Measurements from ENCODE around the gene DENND4B. TPM values are rescaled to one million over a fixed set of nuclear protein-coding genes. Genes with fewer than 3 reads are reported as not detected.
"Not testable (repeated sequence)": the region's sequence is repeated elsewhere in the genome, so short reads cannot be mapped to it uniquely, and the experiment has no call there.

DENND4B gene
- polyA plus RNA-seq, 2 donors, result 14.7 to 31.6 TPM

DNA sequence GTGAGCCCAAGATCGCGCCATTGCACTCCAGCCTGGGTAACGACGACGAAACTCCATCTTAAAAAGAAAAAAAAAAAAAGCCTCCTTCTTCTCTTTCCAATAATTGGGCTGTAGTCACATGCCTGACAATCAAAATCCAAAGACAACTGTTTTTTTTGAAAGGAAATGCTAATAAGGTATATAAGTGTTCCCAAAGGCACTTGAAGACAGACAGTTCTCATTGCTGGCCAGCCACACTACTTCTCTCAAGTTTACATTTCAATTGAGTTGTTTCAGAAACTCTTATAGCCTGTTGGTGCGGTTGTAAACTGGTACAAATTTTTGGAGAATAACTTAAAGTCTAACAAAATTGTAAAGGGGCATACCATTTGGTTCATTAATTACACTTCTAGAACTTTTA lies 47.0 kb downstream of the DENND4B start:
- H3K36me3 ChIP-seq (ENCODE audit: control insufficient read depth in 2 of 2, insufficient read depth in 2 of 2, low read length in 1 of 2), result no peaks in the 10 kb centered on the region
- 89 to 96% methylated on average over 6 of the region's 6 CpGs for WGBS, 2 donors

DNA sequence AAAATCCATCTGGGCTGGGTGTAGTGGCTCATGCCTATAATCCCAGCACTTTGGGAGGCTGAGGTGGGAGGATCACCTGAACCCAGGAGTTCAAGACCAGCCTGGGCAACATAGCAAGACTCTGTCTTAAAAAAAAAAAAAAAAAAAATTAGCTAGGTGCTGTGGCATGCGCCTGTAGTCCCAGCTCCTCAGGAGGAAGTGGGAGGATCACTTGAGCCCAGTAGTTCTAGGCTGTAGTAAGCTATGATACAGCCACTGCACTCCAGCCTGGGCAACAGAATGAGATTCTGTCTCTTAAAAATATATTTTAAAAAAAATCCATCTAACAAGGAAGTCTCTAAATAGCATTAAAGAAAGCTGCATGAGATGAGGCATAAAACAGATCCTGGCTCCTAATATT lies 50.7 kb downstream of the DENND4B start:
- H3K27ac ChIP-seq (ENCODE audit: low read depth in 2 of 2, low read length in 1 of 2); H3K36me3 ChIP-seq (ENCODE audit: control insufficient read depth in 2 of 2, insufficient read depth in 2 of 2, low read length in 1 of 2); H3K4me1 ChIP-seq (ENCODE audit: control insufficient read depth in 2 of 2, insufficient read depth in 2 of 2, low read length in 1 of 2); H3K27me3 ChIP-seq (ENCODE audit: control insufficient read depth in 1 of 2, insufficient read depth in 2 of 2, low read length in 2 of 2); H3K4me3 ChIP-seq (ENCODE audit: low read depth in 1 of 2, low read length in 2 of 2); H3K9me3 ChIP-seq (ENCODE audit: control insufficient read depth in 2 of 2, insufficient read depth in 1 of 2, low read depth in 1 of 2, low read length in 1 of 2): not testable (repeated sequence)
- WGBS, 2 donors, result 56 to 62% methylated on average over 1 of the region's 1 CpG

More for the DNA sequence above, 47.0 kb downstream of the DENND4B start:
- Histone ChIP-seq H3K4me3 (ENCODE audit: low read depth in 1 of 2, low read length in 2 of 2) (no peak overlapping the region), H3K27ac (ENCODE audit: low read depth in 2 of 2, low read length in 1 of 2) (no peak overlapping the region), H3K9me3 (ENCODE audit: control insufficient read depth in 2 of 2, insufficient read depth in 1 of 2, low read depth in 1 of 2, low read length in 1 of 2) (no peaks in the 10 kb centered on the region), H3K4me1 (ENCODE audit: control insufficient read depth in 2 of 2, insufficient read depth in 2 of 2, low read length in 1 of 2) (no peaks in the 10 kb centered on the region), H3K27me3 (ENCODE audit: control insufficient read depth in 1 of 2, insufficient read depth in 2 of 2, low read length in 2 of 2) (no peaks in the 10 kb centered on the region)

DNA sequence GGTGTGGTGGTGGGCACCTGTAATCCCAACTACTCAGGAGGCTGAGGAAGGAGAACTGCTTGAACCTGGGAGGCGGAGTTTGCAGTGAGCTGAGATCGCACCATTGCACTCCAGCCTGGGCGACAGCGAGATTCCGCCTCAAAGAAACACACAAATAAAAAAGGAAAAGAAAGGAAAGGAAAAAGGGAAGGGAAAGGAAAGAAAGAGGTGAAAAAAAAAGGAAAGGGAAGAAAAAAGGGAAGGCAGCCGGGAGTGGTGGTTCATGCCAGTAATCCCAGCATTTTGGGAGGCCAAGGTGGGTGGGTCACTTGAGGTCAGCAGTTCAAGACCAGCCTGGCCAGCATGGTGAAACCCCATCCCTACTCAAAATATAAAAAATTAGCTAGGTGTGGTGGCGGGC lies 55.5 kb downstream of the DENND4B start:
- 95 to 97% methylated on average over 7 of the region's 7 CpGs for WGBS, 2 donors

DNA sequence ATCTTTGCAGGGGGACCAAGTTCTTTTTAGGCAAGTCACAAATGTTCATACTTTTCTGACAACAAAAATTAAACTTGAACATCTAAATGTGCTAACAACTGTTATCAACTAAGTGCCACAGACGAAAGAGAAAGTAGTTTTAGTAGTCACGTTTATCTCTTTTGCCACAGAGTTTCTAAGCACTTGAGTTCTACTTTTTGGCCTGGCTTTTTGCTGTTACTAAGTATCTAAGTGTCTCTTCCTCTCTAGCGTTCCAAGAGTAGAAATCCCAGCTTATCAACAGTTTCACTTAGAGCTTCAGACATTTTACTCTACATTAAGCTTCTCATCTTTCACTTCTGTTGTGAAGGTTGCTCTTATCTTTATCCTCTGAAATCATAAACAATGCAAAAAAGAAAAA lies 58.0 kb downstream of the DENND4B start:
- H3K4me3 ChIP-seq (ENCODE audit: low read depth in 1 of 2, low read length in 2 of 2), result no peak overlapping the region
- H3K9me3 ChIP-seq (ENCODE audit: control insufficient read depth in 2 of 2, insufficient read depth in 1 of 2, low read depth in 1 of 2, low read length in 1 of 2), result no peaks in the 10 kb centered on the region
- H3K4me1 ChIP-seq (ENCODE audit: control insufficient read depth in 2 of 2, insufficient read depth in 2 of 2, low read length in 1 of 2), result no peaks in the 10 kb centered on the region
- 28 to 41% methylated on average over 3 of the region's 3 CpGs for whole genome bisulfite sequencing, 2 donors
- H3K27ac ChIP-seq (ENCODE audit: low read depth in 2 of 2, low read length in 1 of 2), result no peak overlapping the region
- H3K27me3 ChIP-seq (ENCODE audit: control insufficient read depth in 1 of 2, insufficient read depth in 2 of 2, low read length in 2 of 2), result no peaks in the 10 kb centered on the region
- H3K36me3 ChIP-seq (ENCODE audit: control insufficient read depth in 2 of 2, insufficient read depth in 2 of 2, low read length in 1 of 2), result no peaks in the 10 kb centered on the region

More for the DNA sequence above, 55.5 kb downstream of the DENND4B start:
- not testable (repeated sequence) for H3K4me1 ChIP-seq (ENCODE audit: control insufficient read depth in 2 of 2, insufficient read depth in 2 of 2, low read length in 1 of 2); H3K9me3 ChIP-seq (ENCODE audit: control insufficient read depth in 2 of 2, insufficient read depth in 1 of 2, low read depth in 1 of 2, low read length in 1 of 2); H3K27ac ChIP-seq (ENCODE audit: low read depth in 2 of 2, low read length in 1 of 2); H3K4me3 ChIP-seq (ENCODE audit: low read depth in 1 of 2, low read length in 2 of 2); H3K27me3 ChIP-seq (ENCODE audit: control insufficient read depth in 1 of 2, insufficient read depth in 2 of 2, low read length in 2 of 2); H3K36me3 ChIP-seq (ENCODE audit: control insufficient read depth in 2 of 2, insufficient read depth in 2 of 2, low read length in 1 of 2)

DNA sequence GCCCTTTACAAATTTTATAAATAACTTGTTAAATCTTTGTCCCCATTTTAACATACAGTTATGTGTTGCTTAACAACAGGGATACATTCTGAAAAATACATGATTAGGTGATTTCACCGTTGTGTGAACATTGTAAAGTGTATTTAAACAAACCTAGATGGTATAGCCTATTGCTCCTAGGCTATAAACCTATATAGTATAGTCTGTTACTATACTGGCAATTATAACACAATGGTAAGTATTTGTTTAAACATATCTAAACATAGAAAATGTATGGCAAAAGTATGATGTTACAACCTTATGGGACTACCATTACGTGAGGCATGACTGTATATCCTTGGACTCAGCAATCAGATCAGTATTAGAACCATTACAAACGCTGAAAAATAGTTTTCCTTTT lies 60.4 kb downstream of the DENND4B start:
- WGBS, 2 donors, result 75 to 78% methylated on average over 3 of the region's 3 CpGs
- Histone ChIP-seq H3K36me3 (ENCODE audit: control insufficient read depth in 2 of 2, insufficient read depth in 2 of 2, low read length in 1 of 2) (no peaks in the 10 kb centered on the region), H3K4me3 (ENCODE audit: low read depth in 1 of 2, low read length in 2 of 2) (no peak overlapping the region), H3K27me3 (ENCODE audit: control insufficient read depth in 1 of 2, insufficient read depth in 2 of 2, low read length in 2 of 2) (no peaks in the 10 kb centered on the region), H3K9me3 (ENCODE audit: control insufficient read depth in 2 of 2, insufficient read depth in 1 of 2, low read depth in 1 of 2, low read length in 1 of 2) (no peaks in the 10 kb centered on the region), H3K27ac (ENCODE audit: low read depth in 2 of 2, low read length in 1 of 2) (no peak overlapping the region), H3K4me1 (ENCODE audit: control insufficient read depth in 2 of 2, insufficient read depth in 2 of 2, low read length in 1 of 2) (peaks cover 0 to 2% of the 10 kb centered on the region in 2 donors)

DNA sequence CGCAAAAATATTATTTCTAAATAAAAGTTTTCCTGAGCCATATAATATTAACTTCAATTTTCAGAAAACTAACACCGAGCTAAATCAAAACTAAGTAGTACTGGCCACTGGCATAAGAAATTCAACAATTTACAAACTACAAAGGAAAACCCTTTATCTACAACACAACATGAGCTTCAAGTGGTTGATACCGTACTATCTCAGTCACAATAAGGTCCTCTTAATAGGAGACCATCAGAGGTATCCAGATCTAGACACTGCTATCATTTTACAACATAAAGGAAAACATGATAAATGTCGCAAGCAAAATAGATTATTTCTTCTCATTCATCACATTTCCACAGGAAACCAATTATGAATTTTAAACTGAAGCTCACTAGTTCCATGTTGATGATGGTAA lies 63.3 kb downstream of the DENND4B start:
- Histone ChIP-seq H3K4me3 (ENCODE audit: low read depth in 1 of 2, low read length in 2 of 2) (no peak overlapping the region), H3K4me1 (ENCODE audit: control insufficient read depth in 2 of 2, insufficient read depth in 2 of 2, low read length in 1 of 2) (peaks cover 2% of the 10 kb centered on the region in 2 donors)
- WGBS, 2 donors, result 93 to 96% methylated on average over 4 of the region's 4 CpGs

DNA sequence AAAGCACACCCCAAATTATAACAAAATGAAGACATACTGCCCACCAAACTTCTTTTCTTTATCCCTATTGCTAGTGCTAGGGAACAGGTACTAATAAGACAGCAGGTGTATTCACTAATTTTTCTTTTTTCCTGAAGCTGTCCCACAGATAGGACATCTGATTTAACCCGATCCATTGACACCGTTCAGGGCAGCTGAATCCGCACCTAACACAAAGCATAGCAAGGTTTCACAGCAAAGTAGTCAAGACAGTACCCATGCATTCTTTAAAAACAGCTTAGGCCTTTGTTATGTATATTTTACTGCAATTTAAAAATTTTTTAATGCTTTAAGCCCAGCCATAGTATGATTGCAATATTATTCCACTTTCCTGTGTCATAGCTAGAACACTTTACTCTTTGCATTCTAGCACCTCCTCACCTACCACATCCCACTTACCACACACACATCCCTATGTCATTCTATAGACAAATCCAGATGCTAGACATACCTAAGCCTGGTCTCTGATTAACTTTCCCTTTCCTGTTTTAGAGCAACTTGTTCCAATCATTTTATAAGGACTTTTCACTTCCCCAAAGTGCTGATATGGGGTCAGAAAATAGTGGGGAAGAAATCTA lies 64.1 kb downstream of the DENND4B start:
- H3K36me3 ChIP-seq (ENCODE audit: control insufficient read depth in 2 of 2, insufficient read depth in 2 of 2, low read length in 1 of 2), result no peaks in the 10 kb centered on the region

More for the DNA sequence above, 63.3 kb downstream of the DENND4B start:
- Histone ChIP-seq H3K36me3 (ENCODE audit: control insufficient read depth in 2 of 2, insufficient read depth in 2 of 2, low read length in 1 of 2) (no peaks in the 10 kb centered on the region), H3K9me3 (ENCODE audit: control insufficient read depth in 2 of 2, insufficient read depth in 1 of 2, low read depth in 1 of 2, low read length in 1 of 2) (no peaks in the 10 kb centered on the region), H3K27me3 (ENCODE audit: control insufficient read depth in 1 of 2, insufficient read depth in 2 of 2, low read length in 2 of 2) (no peaks in the 10 kb centered on the region), H3K27ac (ENCODE audit: low read depth in 2 of 2, low read length in 1 of 2) (no peak overlapping the region)

DNA sequence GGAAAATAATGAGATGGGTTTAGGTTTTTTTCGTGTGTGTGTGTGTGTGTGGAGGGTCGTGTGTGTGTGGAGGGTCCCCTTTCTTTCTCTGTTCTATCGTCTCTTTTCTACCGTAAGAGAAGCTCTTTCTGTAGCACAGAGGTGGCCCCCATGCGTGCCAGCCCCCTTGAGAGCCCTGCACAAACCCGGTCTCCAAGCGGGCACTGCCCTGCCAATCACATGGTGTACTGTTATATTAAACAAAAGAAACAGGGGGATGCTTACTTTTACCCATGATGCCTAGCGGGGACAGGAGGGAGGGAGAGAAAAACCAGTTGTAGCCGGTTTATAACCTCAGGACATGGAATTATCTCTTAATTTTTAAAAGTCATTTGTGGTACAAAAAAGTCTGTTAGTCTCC lies 64.8 kb downstream of the DENND4B start:
- H3K27ac ChIP-seq (ENCODE audit: low read depth in 2 of 2, low read length in 1 of 2), result no peak overlapping the region
- no peaks in the 10 kb centered on the region for H3K36me3 ChIP-seq (ENCODE audit: control insufficient read depth in 2 of 2, insufficient read depth in 2 of 2, low read length in 1 of 2)
- no peaks in the 10 kb centered on the region for H3K27me3 ChIP-seq (ENCODE audit: control insufficient read depth in 1 of 2, insufficient read depth in 2 of 2, low read length in 2 of 2)
- H3K4me3 ChIP-seq (ENCODE audit: low read depth in 1 of 2, low read length in 2 of 2), result no peak overlapping the region
- peaks cover 2% of the 10 kb centered on the region in 2 donors for H3K4me1 ChIP-seq (ENCODE audit: control insufficient read depth in 2 of 2, insufficient read depth in 2 of 2, low read length in 1 of 2)
- no peaks in the 10 kb centered on the region for H3K9me3 ChIP-seq (ENCODE audit: control insufficient read depth in 2 of 2, insufficient read depth in 1 of 2, low read depth in 1 of 2, low read length in 1 of 2)
- 17 to 28% methylated on average over 9 of the region's 9 CpGs for WGBS, 2 donors

More for the DNA sequence above, 64.1 kb downstream of the DENND4B start:
- H3K9me3 ChIP-seq (ENCODE audit: control insufficient read depth in 2 of 2, insufficient read depth in 1 of 2, low read depth in 1 of 2, low read length in 1 of 2), result no peaks in the 10 kb centered on the region
- H3K4me3 ChIP-seq (ENCODE audit: low read depth in 1 of 2, low read length in 2 of 2), result no peak overlapping the region
- peaks cover 2% of the 10 kb centered on the region in 2 donors for H3K4me1 ChIP-seq (ENCODE audit: control insufficient read depth in 2 of 2, insufficient read depth in 2 of 2, low read length in 1 of 2)
- H3K27me3 ChIP-seq (ENCODE audit: control insufficient read depth in 1 of 2, insufficient read depth in 2 of 2, low read length in 2 of 2), result no peaks in the 10 kb centered on the region
- 71 to 73% methylated on average over 3 of the region's 3 CpGs for WGBS, 2 donors
- H3K27ac ChIP-seq (ENCODE audit: low read depth in 2 of 2, low read length in 1 of 2), result no peak overlapping the region

DNA sequence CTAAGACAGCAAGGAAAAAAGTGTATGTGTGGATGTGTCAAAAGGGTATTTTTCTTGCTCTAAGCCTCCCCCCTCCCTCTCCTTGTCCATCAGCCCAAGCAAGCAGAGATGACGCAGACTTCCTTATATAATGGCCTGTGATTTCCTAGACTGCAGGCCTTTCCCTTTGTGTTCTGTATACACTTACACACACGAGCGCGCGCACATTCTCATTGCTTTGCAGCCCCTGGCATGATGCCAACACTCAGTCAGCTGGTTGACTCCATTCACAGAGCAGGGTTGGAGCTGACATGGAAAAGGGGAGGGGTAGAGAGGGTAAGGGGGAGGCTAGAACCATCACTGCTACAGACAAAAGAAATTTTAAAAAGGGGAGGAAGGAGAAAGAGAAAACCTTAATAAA lies 65.6 kb downstream of the DENND4B start:
- no peak overlapping the region for H3K27ac ChIP-seq (ENCODE audit: low read depth in 2 of 2, low read length in 1 of 2)
- no peaks in the 10 kb centered on the region for H3K9me3 ChIP-seq (ENCODE audit: control insufficient read depth in 2 of 2, insufficient read depth in 1 of 2, low read depth in 1 of 2, low read length in 1 of 2)
- H3K27me3 ChIP-seq (ENCODE audit: control insufficient read depth in 1 of 2, insufficient read depth in 2 of 2, low read length in 2 of 2), result no peaks in the 10 kb centered on the region
- peaks cover 2% of the 10 kb centered on the region in 2 donors for H3K4me1 ChIP-seq (ENCODE audit: control insufficient read depth in 2 of 2, insufficient read depth in 2 of 2, low read length in 1 of 2)
- 9 to 16% methylated on average over 5 of the region's 5 CpGs for WGBS, 2 donors
- no peak overlapping the region for H3K4me3 ChIP-seq (ENCODE audit: low read depth in 1 of 2, low read length in 2 of 2)
- no peaks in the 10 kb centered on the region for H3K36me3 ChIP-seq (ENCODE audit: control insufficient read depth in 2 of 2, insufficient read depth in 2 of 2, low read length in 1 of 2)

DNA sequence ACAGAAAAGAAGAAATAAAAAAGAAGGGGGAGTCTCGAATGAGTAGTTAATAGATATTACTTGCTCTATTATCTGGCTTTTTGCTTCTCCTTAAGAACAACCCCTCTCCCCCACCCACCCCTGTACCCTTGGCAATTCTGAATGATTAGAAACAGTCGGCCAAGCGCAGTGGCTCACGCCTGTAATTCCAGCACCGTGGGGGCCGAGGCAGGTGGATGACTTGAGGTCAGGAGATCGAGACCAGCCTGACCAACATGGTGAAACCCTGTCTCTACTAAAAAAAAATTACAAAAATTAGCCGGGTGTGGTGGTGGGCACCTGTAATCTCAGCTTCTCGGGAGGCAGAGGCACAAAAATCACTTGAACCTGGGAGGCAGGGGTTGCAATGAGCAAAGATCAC lies 66.5 kb downstream of the DENND4B start:
- no peaks in the 10 kb centered on the region for H3K36me3 ChIP-seq (ENCODE audit: control insufficient read depth in 2 of 2, insufficient read depth in 2 of 2, low read length in 1 of 2)
- H3K27me3 ChIP-seq (ENCODE audit: control insufficient read depth in 1 of 2, insufficient read depth in 2 of 2, low read length in 2 of 2), result no peaks in the 10 kb centered on the region
- no peaks in the 10 kb centered on the region for H3K9me3 ChIP-seq (ENCODE audit: control insufficient read depth in 2 of 2, insufficient read depth in 1 of 2, low read depth in 1 of 2, low read length in 1 of 2)
- WGBS, 2 donors, result 91 to 94% methylated on average over 9 of the region's 9 CpGs
- no peak overlapping the region for H3K27ac ChIP-seq (ENCODE audit: low read depth in 2 of 2, low read length in 1 of 2)
- no peak overlapping the region for H3K4me3 ChIP-seq (ENCODE audit: low read depth in 1 of 2, low read length in 2 of 2)
- H3K4me1 ChIP-seq (ENCODE audit: control insufficient read depth in 2 of 2, insufficient read depth in 2 of 2, low read length in 1 of 2), result peaks cover 2% of the 10 kb centered on the region in 2 donors
